BLaER1 (cell line): Measurements from ENCODE around the gene HK3.

Experiments
- H3K27ac ChIP-seq: shearing (Covaris generic); formaldehyde crosslinking; 2 replicates; pipeline ENCODE4 v1.8.1; 2022
- H3K27me3 ChIP-seq: shearing (Covaris generic); formaldehyde crosslinking; 2 replicates; pipeline ENCODE4 v1.8.1; 2022
- H3K36me3 ChIP-seq: shearing (Covaris generic); formaldehyde crosslinking; 2 replicates; pipeline ENCODE4 v1.8.1; 2022
- H3K4me1 ChIP-seq: shearing (Covaris generic); formaldehyde crosslinking; 2 replicates; pipeline ENCODE4 v1.8.1; 2022
- H3K4me2 ChIP-seq: shearing (Covaris generic); formaldehyde crosslinking; 2 replicates; pipeline ENCODE4 v1.8.1; 2022
- H3K4me3 ChIP-seq: shearing (Covaris generic); formaldehyde crosslinking; 2 replicates; pipeline ENCODE4 v1.8.1; 2022
- H3K9ac ChIP-seq: shearing (Covaris generic); formaldehyde crosslinking; 2 replicates; pipeline ENCODE4 v1.8.1; 2022
- H3K9me3 ChIP-seq: shearing (Covaris generic); formaldehyde crosslinking; 2 replicates; pipeline ENCODE4 v1.8.1; 2022
- H4K20me1 ChIP-seq: shearing (Covaris generic); formaldehyde crosslinking; 2 replicates; pipeline ENCODE4 v1.8.1; 2022
- Cebpa-rat ChIP-seq: shearing (Covaris generic); IDR thresholded peaks from 2 replicates; pipeline ENCODE4 v1.8.1; 2022

HK3 gene

DNA sequence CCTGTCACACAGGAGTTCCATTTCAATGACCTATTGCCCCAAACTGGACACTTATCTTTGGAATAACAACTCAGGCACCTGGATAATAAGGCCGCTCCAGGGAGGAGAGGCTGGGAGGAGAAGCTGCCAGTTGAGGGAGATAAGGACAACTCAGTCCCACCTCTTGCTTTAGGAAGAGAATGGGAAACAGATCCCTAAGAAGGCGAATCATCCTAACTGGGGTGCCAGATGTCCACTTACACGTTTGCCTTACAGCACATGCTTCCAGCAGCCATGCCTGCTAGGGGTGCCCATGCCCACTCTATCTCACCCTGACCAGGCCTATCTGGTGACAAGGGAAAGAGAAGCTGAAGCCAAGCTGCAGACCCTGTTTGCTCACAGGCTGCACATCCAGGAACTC is 6.5 kb downstream of the HK3 start:
- Histone ChIP-seq H3K27me3 (peaks cover 4% of the 10 kb centered on the region; the same call in 1 of the 2 replicates), H3K9ac (no peak overlapping the region), H3K4me2 (no peak overlapping the region), H4K20me1 (no peaks in the 10 kb centered on the region; the same call in 1 of the 2 replicates), H3K27ac (no peak overlapping the region), H3K4me3 (no peak overlapping the region), H3K9me3 (no peaks in the 10 kb centered on the region), H3K36me3 (no peaks in the 10 kb centered on the region), H3K4me1 (peaks cover 7% of the 10 kb centered on the region; the same call in 1 of the 2 replicates)
- TF ChIP-seq Cebpa-rat: no peak

DNA sequence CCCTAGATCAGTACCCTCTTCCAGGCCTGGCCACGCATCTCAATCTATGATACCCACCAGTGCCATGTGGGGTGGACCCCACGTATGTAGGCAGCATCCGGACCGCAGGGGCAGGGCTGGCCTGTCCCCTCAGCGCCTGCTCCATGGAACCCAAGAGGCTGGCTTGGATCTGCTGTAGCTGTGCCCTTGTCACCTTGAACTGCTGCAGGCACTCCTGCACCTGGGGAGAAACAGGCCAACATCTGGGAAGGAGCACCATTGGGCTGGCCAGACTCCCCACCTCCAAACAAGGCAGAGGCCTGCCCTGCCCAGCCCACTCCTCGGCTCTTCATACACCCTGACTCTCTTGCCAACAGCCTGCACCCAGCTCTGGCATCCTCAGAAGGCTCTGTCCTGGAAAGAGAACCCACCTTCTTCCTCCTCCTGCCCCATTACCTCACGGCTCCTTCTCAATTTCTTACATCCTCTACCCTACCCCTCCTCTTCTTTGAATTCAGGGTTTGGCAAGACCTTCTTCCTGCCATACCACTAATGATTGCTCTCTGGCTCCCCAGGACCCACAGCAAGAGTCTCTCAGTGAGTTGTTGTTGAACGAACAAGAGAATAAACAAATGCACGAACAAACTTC is 7.7 kb downstream of the HK3 start:
- Histone ChIP-seq H3K27ac (no peak overlapping the region), H4K20me1 (peaks cover 5% of the 10 kb centered on the region; the same call in 1 of the 2 replicates), H3K4me3 (no peak overlapping the region), H3K27me3 (peaks cover 4% of the 10 kb centered on the region; the same call in 1 of the 2 replicates), H3K36me3 (no peaks in the 10 kb centered on the region), H3K9ac (no peak overlapping the region), H3K4me2 (no peak overlapping the region), H3K9me3 (no peaks in the 10 kb centered on the region), H3K4me1 (peaks cover 4% of the 10 kb centered on the region; the same call in 1 of the 2 replicates)
- TF ChIP-seq Cebpa-rat: no peak

DNA sequence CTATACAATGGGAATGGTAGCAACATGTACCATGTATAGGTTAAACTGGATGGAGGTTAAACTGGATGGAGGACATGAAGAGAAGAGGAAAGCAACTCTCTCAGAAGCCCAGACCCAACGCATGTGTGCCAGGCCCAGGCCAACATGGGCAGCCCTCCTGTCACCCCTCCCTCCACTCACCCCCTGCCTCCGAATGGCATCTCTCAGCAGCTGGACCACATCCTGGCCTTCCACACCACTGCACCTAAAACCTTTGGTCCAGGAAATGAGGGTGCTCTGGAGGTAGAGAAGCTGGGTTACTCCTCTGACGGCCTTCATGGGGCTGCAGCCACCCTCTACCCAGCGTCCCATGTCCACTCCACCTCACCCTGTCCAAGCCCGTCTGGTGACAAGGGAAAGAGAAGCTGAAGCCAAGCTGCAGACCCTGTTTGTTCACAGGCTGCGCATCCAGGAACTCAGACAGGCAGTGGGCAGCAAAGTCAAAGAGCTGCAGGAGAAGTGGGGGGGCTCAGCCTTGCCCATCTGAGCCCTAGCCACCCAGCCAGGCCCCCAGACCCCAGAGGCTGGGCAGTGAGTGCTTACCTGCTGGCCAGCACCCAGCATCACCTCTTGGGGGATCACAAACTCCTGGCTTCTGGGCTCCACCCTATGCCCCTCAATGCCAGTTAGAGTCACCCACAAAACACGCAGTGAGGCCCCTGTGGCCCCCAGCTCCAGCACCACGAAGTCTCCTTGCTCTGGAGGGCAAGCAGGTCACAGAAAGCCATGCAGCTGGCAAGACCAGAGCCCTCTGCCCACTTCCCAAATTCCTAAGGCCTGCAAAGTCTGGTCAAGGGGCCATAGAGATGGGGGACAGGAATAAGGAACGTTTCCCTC is 8.5 kb downstream of the HK3 start:
- Histone ChIP-seq H3K36me3 (no peaks in the 10 kb centered on the region), H3K4me3 (no peak overlapping the region), H3K4me2 (no peak overlapping the region), H3K9ac (no peak overlapping the region), H4K20me1 (peaks cover 5% of the 10 kb centered on the region; the same call in 1 of the 2 replicates), H3K4me1 (no peaks in the 10 kb centered on the region), H3K27me3 (peaks cover 4% of the 10 kb centered on the region; the same call in 1 of the 2 replicates), H3K9me3 (no peaks in the 10 kb centered on the region), H3K27ac (no peak overlapping the region)
- no peak for TF ChIP-seq Cebpa-rat

DNA sequence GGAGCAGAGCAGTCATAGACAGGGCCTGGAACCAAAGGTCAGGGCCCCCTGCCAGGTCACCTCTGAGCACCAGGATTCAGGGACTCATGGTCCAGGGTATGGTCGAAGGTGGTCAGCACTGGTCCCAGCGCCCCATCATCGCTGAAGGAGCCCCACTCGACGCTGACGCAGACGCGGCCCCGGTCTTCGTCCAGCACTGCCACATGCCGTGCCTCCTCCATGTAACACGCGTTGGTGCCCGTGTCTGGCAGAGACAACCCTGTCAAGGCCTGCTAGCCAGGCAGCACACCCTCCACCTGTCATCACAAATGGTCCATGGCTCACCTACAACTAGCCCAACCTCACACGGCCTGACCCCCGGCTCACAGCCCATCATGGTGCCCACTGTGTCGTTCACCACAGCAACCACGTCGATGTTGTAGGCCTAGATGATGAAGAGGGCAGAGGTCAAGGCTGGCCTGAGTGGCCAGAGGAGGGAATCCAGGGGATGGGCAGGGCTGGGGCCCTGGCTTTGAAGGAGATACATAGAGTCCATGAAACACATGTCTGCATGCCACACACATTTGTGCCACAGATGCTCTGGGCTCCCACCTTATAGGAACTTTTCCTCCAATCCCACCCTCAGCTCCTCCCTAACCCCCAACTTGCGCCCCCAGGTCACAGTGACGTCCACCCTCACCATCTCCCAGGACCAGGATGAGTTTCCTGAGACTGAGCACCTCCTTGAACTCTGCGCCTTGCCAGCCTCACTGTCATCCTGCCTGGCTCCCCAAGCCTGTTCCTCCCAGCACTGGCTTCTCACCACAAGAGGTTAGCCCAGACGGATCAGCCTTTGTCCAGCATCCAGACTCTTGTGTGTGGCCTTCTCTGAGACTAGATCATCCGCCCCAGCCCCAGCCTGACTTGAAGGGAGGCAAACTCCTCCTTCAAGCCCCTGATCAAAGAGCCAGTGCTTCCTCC is 9.5 kb downstream of the HK3 start:
- Histone ChIP-seq H3K9ac (no peak overlapping the region), H3K27ac (no peak overlapping the region), H3K27me3 (peaks cover 4% of the 10 kb centered on the region; the same call in 1 of the 2 replicates), H3K36me3 (no peaks in the 10 kb centered on the region), H3K4me1 (no peaks in the 10 kb centered on the region), H3K9me3 (no peaks in the 10 kb centered on the region), H3K4me3 (no peak overlapping the region), H4K20me1 (peaks cover 5% of the 10 kb centered on the region; the same call in 1 of the 2 replicates), H3K4me2 (no peak overlapping the region)
- no peak for TF ChIP-seq Cebpa-rat

DNA sequence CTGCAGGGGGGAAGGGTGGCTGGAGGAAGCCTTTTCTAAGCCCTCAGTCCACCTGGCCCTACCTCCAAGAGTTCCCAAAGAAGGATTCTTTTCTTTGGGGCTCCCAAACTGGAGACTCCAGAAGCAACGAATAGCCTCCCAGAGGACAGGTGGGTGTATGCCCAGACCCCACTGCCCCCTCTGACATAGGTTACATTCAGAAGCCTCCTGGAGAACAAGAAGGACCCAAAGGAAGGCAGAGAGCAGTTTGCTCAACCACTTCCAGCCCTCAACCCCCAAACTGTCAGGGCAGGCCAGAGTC is 10.3 kb downstream of the HK3 start:
- Histone ChIP-seq H3K27me3 (peaks cover 4% of the 10 kb centered on the region; the same call in 1 of the 2 replicates), H3K9ac (no peak overlapping the region)

DNA sequence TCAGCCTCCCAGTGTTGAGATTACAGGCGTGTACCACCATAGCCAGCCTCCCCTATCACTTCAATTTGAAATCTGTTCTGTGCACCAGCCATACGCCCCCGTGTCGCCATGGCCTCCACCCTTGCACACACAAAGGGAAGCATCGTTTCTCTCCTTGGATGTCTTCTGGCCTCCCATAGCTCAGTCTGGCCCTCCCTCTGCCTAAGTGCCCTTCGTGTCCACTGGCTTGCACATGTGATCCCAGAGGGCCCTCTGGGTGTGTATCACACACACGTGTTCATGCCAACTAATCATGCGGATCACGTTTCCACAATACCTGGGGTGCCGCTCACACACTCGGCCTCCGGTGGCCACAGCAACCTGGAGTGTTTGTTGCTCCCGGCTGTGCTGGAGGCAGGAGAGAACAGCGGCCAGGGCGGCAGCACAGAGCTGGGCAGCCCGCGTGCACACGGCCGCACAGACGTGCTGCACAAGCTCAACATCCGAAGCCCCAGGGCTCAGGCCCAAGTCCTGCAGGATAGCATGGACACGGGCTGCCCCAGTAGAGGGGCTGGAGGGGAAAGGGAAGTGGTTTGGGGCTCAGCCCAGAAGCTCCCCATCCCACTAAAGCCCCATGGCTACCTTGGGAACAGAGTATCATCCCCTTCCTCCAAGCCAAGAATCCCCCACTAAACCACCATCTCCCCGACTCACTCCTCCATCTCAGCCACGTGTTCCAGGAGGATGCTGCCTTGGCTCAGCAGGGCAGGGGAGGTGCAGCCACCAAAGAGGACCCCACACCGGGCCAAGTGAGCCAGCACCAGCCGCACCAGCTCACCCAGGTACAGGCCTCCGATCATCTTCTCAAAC is 10.9 kb downstream of the HK3 start:
- Histone ChIP-seq H3K27ac (no peak overlapping the region), H3K4me2 (no peak overlapping the region), H3K9me3 (no peaks in the 10 kb centered on the region), H3K27me3 (peaks cover 4% of the 10 kb centered on the region; the same call in 1 of the 2 replicates), H3K4me1 (no peaks in the 10 kb centered on the region), H3K9ac (no peak overlapping the region), H3K4me3 (no peak overlapping the region), H4K20me1 (peaks cover 15% of the 10 kb centered on the region; the same call in 1 of the 2 replicates), H3K36me3 (no peaks in the 10 kb centered on the region)
- TF ChIP-seq Cebpa-rat: no peak

More for the DNA sequence above, 10.3 kb downstream of the HK3 start:
- no peaks in the 10 kb centered on the region for H3K9me3 ChIP-seq
- TF ChIP-seq Cebpa-rat: no peak
- H3K36me3 ChIP-seq: no peaks in the 10 kb centered on the region
- no peak overlapping the region for H3K4me3 ChIP-seq
- H3K4me2 ChIP-seq: no peak overlapping the region
- no peak overlapping the region for H3K27ac ChIP-seq
- peaks cover 10% of the 10 kb centered on the region; the same call in 1 of the 2 replicates for H4K20me1 ChIP-seq
- H3K4me1 ChIP-seq: no peaks in the 10 kb centered on the region

DNA sequence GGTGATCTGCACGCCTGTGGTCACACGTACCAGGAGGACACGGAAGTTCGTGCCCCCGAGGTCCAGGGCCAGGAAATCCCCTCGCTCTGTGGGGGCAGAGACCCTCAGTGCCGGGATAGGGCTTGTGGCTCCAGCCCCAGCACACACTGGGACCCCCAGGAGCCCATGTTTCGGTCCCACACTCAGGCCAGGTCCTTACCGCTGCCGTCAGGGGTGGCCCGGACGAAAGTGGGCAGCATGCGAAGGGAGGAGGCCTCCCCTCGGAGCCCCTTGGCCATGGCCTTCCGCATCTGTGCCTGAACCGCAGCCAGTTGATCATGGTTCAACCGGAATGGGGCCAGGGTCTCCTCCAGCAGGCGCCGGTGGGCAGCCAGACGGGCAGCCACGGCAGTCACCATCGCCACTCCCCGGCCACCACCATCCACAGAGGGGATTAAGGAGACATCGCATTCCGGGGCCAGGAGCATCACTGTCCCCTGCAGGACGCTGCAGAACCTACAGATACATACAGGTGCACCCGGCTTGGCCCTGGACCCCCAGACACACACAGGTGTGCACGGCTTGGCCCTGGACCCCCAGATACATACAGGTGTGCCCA is 11.8 kb downstream of the HK3 start:
- no peak overlapping the region for H3K9ac ChIP-seq
- peaks cover 18% of the 10 kb centered on the region; the same call in 1 of the 2 replicates for H4K20me1 ChIP-seq
- no peaks in the 10 kb centered on the region for H3K9me3 ChIP-seq
- H3K27ac ChIP-seq: no peak overlapping the region
- no peak overlapping the region for H3K4me3 ChIP-seq
- peaks cover 8% of the 10 kb centered on the region for H3K27me3 ChIP-seq
- no peaks in the 10 kb centered on the region for H3K36me3 ChIP-seq
- H3K4me1 ChIP-seq: no peaks in the 10 kb centered on the region
- no peak overlapping the region for H3K4me2 ChIP-seq
- TF ChIP-seq Cebpa-rat: no peak
